ENCODE measurements around the gene GABRB2. TPM values are rescaled to one million over a fixed set of nuclear protein-coding genes. Genes with fewer than 3 reads are reported as not detected.

The GABRB2 gene
- total RNA-seq, 4 donors from 2014 or later = 0.11 to 4.6 (median 1.3) TPM

- no peaks in the 10 kb centered on the region for H3K9me3 ChIP-seq
- H3K27ac ChIP-seq = no peak overlapping the region
- no peak overlapping the region for H3K4me3 ChIP-seq (replicated peaks in 1 of 3)
- 61 to 75% methylated on average over 2 of the region's 2 CpGs for WGBS, 2 donors
- TF ChIP-seq CTCF (IDR thresholded peaks at IDR 0.05) = no peak
- intact Hi-C loops (cut with DNase I) = no loop called here
- DNase-seq = no peak
- no peaks in the 10 kb centered on the region for H3K27me3 ChIP-seq
- no peaks in the 10 kb centered on the region for H3K4me1 ChIP-seq
- no peaks in the 10 kb centered on the region for H3K36me3 ChIP-seq
Measured at GRCh38 chr5:161562446-161562845, 15.9 kb upstream of the GABRB2 start.

- intact Hi-C loops (cut with DNase I) = no loop called here
- no peak for DNase-seq
- Histone ChIP-seq H3K27ac (no peak overlapping the region), H3K4me3 (replicated peaks in 1 of 3) (peak overlapping the region in 1 of 3 donors; percentile 44), H3K27me3 (peaks cover 6% of the 10 kb centered on the region), H3K9me3 (no peaks in the 10 kb centered on the region), H3K4me1 (peaks cover 13 to 15% of the 10 kb centered on the region in 2 donors), H3K36me3 (no peaks in the 10 kb centered on the region)
- 5 to 7% methylated on average over 15 of the region's 15 CpGs for WGBS, 2 donors
- TF ChIP-seq CTCF (IDR thresholded peaks at IDR 0.05) (no peak), POLR2A (IDR thresholded peaks at IDR 0.05) (no peak)
Measured at GRCh38 chr5:161549106-161549505, 2.6 kb upstream of the GABRB2 start.

- peaks cover 13 to 15% of the 10 kb centered on the region in 2 donors for H3K4me1 ChIP-seq
- 2 to 4% methylated on average over 24 to 30 of the region's 32 CpGs for WGBS, 2 donors
- no peaks in the 10 kb centered on the region for H3K9me3 ChIP-seq
- H3K27me3 ChIP-seq = peaks cover 6% of the 10 kb centered on the region
- H3K4me3 ChIP-seq (replicated peaks in 1 of 3) = peak overlapping the region in 1 of 3 donors; percentile 44
- intact Hi-C loops (cut with DNase I) = no loop called here
- TF ChIP-seq POLR2A (IDR thresholded peaks at IDR 0.05) (no peak), CTCF (IDR thresholded peaks at IDR 0.05) (no peak)
- H3K36me3 ChIP-seq = no peaks in the 10 kb centered on the region
- no peak for DNase-seq
- no peak overlapping the region for H3K27ac ChIP-seq
Measured at GRCh38 chr5:161548487-161549094, 2.1 kb upstream of the GABRB2 start.

GRCh38 chr5:161547738-161548486, 1.4 kb upstream of the GABRB2 start:
- peak overlapping the region; percentile 3 to 44 (median 35) for H3K4me3 ChIP-seq (replicated peaks in 1 of 3)
- H3K27ac ChIP-seq = no peak overlapping the region
- WGBS, 2 donors = 2% methylated on average over 17 to 31 of the region's 64 CpGs
- intact Hi-C loops (cut with DNase I) = no loop called here
- H3K4me1 ChIP-seq = peaks cover 13 to 15% of the 10 kb centered on the region in 2 donors
- TF ChIP-seq POLR2A (IDR thresholded peaks at IDR 0.05) (no peak), CTCF (IDR thresholded peaks at IDR 0.05) (no peak)
- peak; percentile 2 to 7 for DNase-seq
- H3K9me3 ChIP-seq = no peaks in the 10 kb centered on the region
- peaks cover 6% of the 10 kb centered on the region for H3K27me3 ChIP-seq
- no peaks in the 10 kb centered on the region for H3K36me3 ChIP-seq

GRCh38 chr5:161547406-161547737, 847 bp upstream of the GABRB2 start:
- no peak for TF ChIP-seq POLR2A (IDR thresholded peaks at IDR 0.05)
- Histone ChIP-seq H3K4me1 (peaks cover 13 to 15% of the 10 kb centered on the region in 2 donors), H3K4me3 (replicated peaks in 1 of 3) (peak overlapping the region; percentile 3 to 44 (median 35)), H3K27me3 (peaks cover 6% of the 10 kb centered on the region), H3K9me3 (no peaks in the 10 kb centered on the region), H3K27ac (no peak overlapping the region), H3K36me3 (no peaks in the 10 kb centered on the region)
- intact Hi-C loops (cut with DNase I) = no loop called here
- WGBS, 2 donors = 1% methylated on average over 15 to 16 of the region's 17 CpGs
- no peak for DNase-seq
